ENCODE results near the gene ARHGEF12.

ARHGEF12 gene

GRCh38 chr11:120528749-120529148 lies 192.5 kb downstream of the ARHGEF12 start:
- DNase-seq = no peak
- H3K4me1 ChIP-seq = peaks cover 0 to 14% (median 4%) of the 10 kb centered on the region in 4 donors
- TF ChIP-seq CTCF (IDR thresholded peaks at IDR 0.05) = no peak
- intact Hi-C loops (cut with DNase I; ENCODE audit: low total_unique reads) = no loop called here
- peaks cover 0 to 64% of the 10 kb centered on the region in 2 donors for H3K27me3 ChIP-seq
- no peak overlapping the region for H3K4me3 ChIP-seq
- no peaks in the 10 kb centered on the region for H3K9me3 ChIP-seq
- H3K27ac ChIP-seq = no peak overlapping the region
- no peaks in the 10 kb centered on the region for H3K36me3 ChIP-seq

- no peak for DNase-seq
- intact Hi-C loops (cut with DNase I; ENCODE audit: low total_unique reads) = no loop called here
- H3K36me3 ChIP-seq = no peaks in the 10 kb centered on the region
- peaks cover 0 to 14% (median 4%) of the 10 kb centered on the region in 4 donors for H3K4me1 ChIP-seq
- no peaks in the 10 kb centered on the region for H3K9me3 ChIP-seq
- H3K27me3 ChIP-seq = peaks cover 0 to 60% of the 10 kb centered on the region in 2 donors
- H3K27ac ChIP-seq = no peak overlapping the region
- H3K4me3 ChIP-seq = no peak overlapping the region
- no peak for TF ChIP-seq CTCF (IDR thresholded peaks at IDR 0.05)
Observed at GRCh38 chr11:120529214-120529613, 193.0 kb downstream of the ARHGEF12 start.

GRCh38 chr11:120529911-120530310 lies 193.7 kb downstream of the ARHGEF12 start:
- intact Hi-C loops (cut with DNase I; ENCODE audit: low total_unique reads) = no loop called here
- peaks cover 0 to 14% (median 4%) of the 10 kb centered on the region in 4 donors for H3K4me1 ChIP-seq

GRCh38 chr11:120532082-120532831 lies 196.0 kb downstream of the ARHGEF12 start:
- peaks cover 0 to 10% (median 1%) of the 10 kb centered on the region in 4 donors for H3K4me1 ChIP-seq
- intact Hi-C loops (cut with DNase I; ENCODE audit: low total_unique reads) = no loop called here
- H3K27ac ChIP-seq = no peak overlapping the region

More at GRCh38 chr11:120529911-120530310, 193.7 kb downstream of the ARHGEF12 start:
- no peak for DNase-seq
- Histone ChIP-seq H3K27me3 (peaks cover 0 to 53% of the 10 kb centered on the region in 2 donors), H3K9me3 (no peaks in the 10 kb centered on the region), H3K36me3 (no peaks in the 10 kb centered on the region), H3K27ac (no peak overlapping the region), H3K4me3 (no peak overlapping the region)
- no peak for TF ChIP-seq CTCF (IDR thresholded peaks at IDR 0.05)

GRCh38 chr11:120532832-120533196 lies 196.6 kb downstream of the ARHGEF12 start:
- H3K27ac ChIP-seq = no peak overlapping the region
- H3K9me3 ChIP-seq = no peaks in the 10 kb centered on the region
- H3K4me1 ChIP-seq = peaks cover 0 to 8% (median 0%) of the 10 kb centered on the region in 4 donors
- H3K27me3 ChIP-seq = peaks cover 0 to 34% of the 10 kb centered on the region in 2 donors
- no peak overlapping the region for H3K4me3 ChIP-seq
- DNase-seq = no peak
- intact Hi-C loops (cut with DNase I; ENCODE audit: low total_unique reads) = no loop called here
- H3K36me3 ChIP-seq = no peaks in the 10 kb centered on the region
- no peak for TF ChIP-seq CTCF (IDR thresholded peaks at IDR 0.05)

More at GRCh38 chr11:120532082-120532831, 196.0 kb downstream of the ARHGEF12 start:
- no peak for DNase-seq
- Histone ChIP-seq H3K4me3 (no peak overlapping the region), H3K36me3 (no peaks in the 10 kb centered on the region), H3K9me3 (no peaks in the 10 kb centered on the region), H3K27me3 (peaks cover 0 to 40% of the 10 kb centered on the region in 2 donors)
- no peak for TF ChIP-seq CTCF (IDR thresholded peaks at IDR 0.05)
